K562 (cell line): Measurements from ENCODE around the gene C6orf47. TPM values are rescaled to one million over a fixed set of nuclear protein-coding genes. Genes with fewer than 3 reads are reported as not detected.

Experiments used
- ATAC-seq: fragments of 200-7000 bp; cut with Tn5 transposase; 3 replicates; pipeline ENCODE4 v1.9.1; 2020; ENCODE audit warnings: moderate library complexity
- BruUV-seq: library from RNA; stranded (reverse); fragments of 400-500 nt; replicated peaks from 2 replicates; lab custom pipeline; 2021; lab: Mats Ljungman, UMichigan
- CTCF ChIA-PET: fragments of 300-600 bp; formaldehyde crosslinking; extraction: SDS; loops from one replicate; lab custom pipeline; 2021; ENCODE audit warnings: low intra/inter-chr PET ratio; lab: Yijun Ruan, JAX
- POLR2A ChIA-PET: fragments of 300-600, 350-650 bp; sonication (Branson Sonifier 250); formaldehyde crosslinking; extraction: SDS; loops from one replicate; lab custom pipeline; 2021; ENCODE audit warnings: antibody characterized with exemption, inconsistent platforms; lab: Yijun Ruan, JAX
- DNase-seq, 4 experiments: peaks; one replicate each; pipeline versions ENCODE4 v3.0.0 to v3.0.0-alpha.2; 2011 to 2018; ENCODE audit warnings: low spot score in 3 of 4, mixed read lengths in 3 of 4; ENCODE audit errors: extremely low read depth in 1 of 4
- FAIRE-seq: peaks from 2 replicates; lab custom pipeline; 2011; peaks lifted over from hg19 to GRCh38; lab: Jason Lieb, UNC
- H2AFZ ChIP-seq: 2 replicates; pipeline ENCODE4 v1.6.0; 2011; ENCODE audit warnings: low read depth, low read length, control low read depth, inconsistent platforms
- H3K27ac ChIP-seq: fragments of 200-600 bp; 3 replicates; pipeline ENCODE4 v1.8.0; 2011; ENCODE audit warnings: low read depth, mild to moderate bottlenecking, control low read depth, inconsistent platforms, low read length, moderate library complexity, mixed read lengths; ENCODE audit errors: extremely low read depth
- H3K27me3 ChIP-seq, 2 experiments: fragments of 300-600 bp in 1 of 2; 2 replicates in 1 of 2; 3 replicates in 1 of 2; pipeline versions ENCODE4 v1.6.0 to v1.8.0; 2011; ENCODE audit warnings: inconsistent platforms in 2 of 2, low read length in 2 of 2, mild to moderate bottlenecking in 1 of 2, mixed read lengths in 1 of 2, moderate library complexity in 1 of 2; ENCODE audit not compliant: control insufficient read depth in 2 of 2, insufficient read depth in 2 of 2
- H3K36me3 ChIP-seq: fragments of 300-600 bp; 3 replicates; pipeline ENCODE4 v1.8.0; 2011; ENCODE audit warnings: mild to moderate bottlenecking, low read length, inconsistent platforms; ENCODE audit not compliant: control insufficient read depth, insufficient read depth
- H3K4me1 ChIP-seq, 2 experiments: fragments of 200-600 bp in 1 of 2; replicated peaks in 1 of 2; 2 replicates in 1 of 2; 3 replicates in 1 of 2; pipeline versions ENCODE4 v1.5.1 to v1.8.0; 2011; ENCODE audit warnings: inconsistent platforms in 2 of 2, low read length in 2 of 2, mild to moderate bottlenecking in 1 of 2, mixed read lengths in 1 of 2, moderate library complexity in 1 of 2; ENCODE audit not compliant: control insufficient read depth in 2 of 2, insufficient read depth in 2 of 2
- H3K4me2 ChIP-seq: 2 replicates; pipeline ENCODE4 v1.6.1; 2011; ENCODE audit warnings: low read length, control low read depth, inconsistent platforms, mixed read lengths; ENCODE audit not compliant: insufficient read depth
- H3K4me3 ChIP-seq: fragments of 200-600 bp; sonication (generic), shearing (Covaris generic); 2 replicates; pipeline ENCODE4 v1.5.1; 2016; ENCODE audit warnings: control low read depth, inconsistent platforms
- H3K79me2 ChIP-seq: fragments of 200-600 bp; 3 replicates; pipeline ENCODE4 v1.8.0; 2011; ENCODE audit warnings: low read length, inconsistent platforms; ENCODE audit not compliant: control insufficient read depth, insufficient read depth
- H3K9ac ChIP-seq, 2 experiments: 2 replicates each; pipeline versions ENCODE4 v1.6.0 to v1.6.1; 2011; ENCODE audit warnings: low read depth in 2 of 2, low read length in 2 of 2, control low read depth in 1 of 2, inconsistent platforms in 1 of 2, mild to moderate bottlenecking in 1 of 2, mixed read lengths in 1 of 2; ENCODE audit not compliant: insufficient read depth in 1 of 2
- H3K9me1 ChIP-seq: one replicate; pipeline ENCODE4 v1.6.0; 2011; ENCODE audit warnings: inconsistent platforms, mild to moderate bottlenecking, low read length, moderate library complexity; ENCODE audit not compliant: control insufficient read depth, insufficient read depth
- H3K9me3 ChIP-seq: replicated peaks from 2 replicates; pipeline ENCODE4 v1.5.1; 2011; ENCODE audit warnings: low read depth, low read length, inconsistent platforms; ENCODE audit not compliant: control insufficient read depth, insufficient read depth
- H4K20me1 ChIP-seq: replicated peaks from 2 replicates; pipeline ENCODE4 v1.6.1; 2011; ENCODE audit warnings: low read length, inconsistent platforms, mixed read lengths; ENCODE audit not compliant: control insufficient read depth, insufficient read depth
- ARID1B ChIP-seq: fragments of 450-650 bp; IDR thresholded peaks from 2 replicates; pipeline ENCODE4 v1.6.1; 2016; ENCODE audit warnings: antibody characterized with exemption, mild to moderate bottlenecking, inconsistent platforms
- CHD4 ChIP-seq: fragments of 200-600 bp; sonication (generic); IDR thresholded peaks from 3 replicates; pipeline ENCODE4 v1.6.1; 2012; ENCODE audit warnings: low read depth, mild to moderate bottlenecking, mixed read lengths, low read length, inconsistent platforms; ENCODE audit not compliant: insufficient read depth, insufficient replicate concordance, poor library complexity, severe bottlenecking
- CREB5 ChIP-seq: fragments of 250-450 bp; sonication (Bioruptor Pico); IDR thresholded peaks from 2 replicates; pipeline ENCODE4 v1.5.0; 2020; ENCODE audit warnings: mild to moderate bottlenecking
- CREBBP ChIP-seq: IDR thresholded peaks from one replicate; pipeline ENCODE4 v1.6.1; 2012; ENCODE audit warnings: low read depth, mild to moderate bottlenecking, control low read depth, inconsistent platforms, low read length
- ERF ChIP-seq: fragments of 450-650 bp; formaldehyde crosslinking; IDR thresholded peaks from 2 replicates; pipeline ENCODE4 v1.4.0; 2020; ENCODE audit warnings: mild to moderate bottlenecking, mixed read lengths
- FOXK1 ChIP-seq: sonication (generic); formaldehyde crosslinking; IDR thresholded peaks from 2 replicates; pipeline ENCODE4 v1.8.0; 2022; ENCODE audit warnings: missing genetic modification reagents, mild to moderate bottlenecking, borderline replicate concordance
- HMG20A ChIP-seq: fragments of 450-650 bp; formaldehyde crosslinking; conservative IDR thresholded peaks from 2 replicates; pipeline ENCODE4 v1.4.0; 2020; ENCODE audit warnings: mild to moderate bottlenecking, mixed read lengths
- HOMEZ ChIP-seq: fragments of 250-450 bp; sonication (Bioruptor Pico); IDR thresholded peaks from 2 replicates; pipeline ENCODE4 v1.4.0; 2020; ENCODE audit warnings: mild to moderate bottlenecking, moderate library complexity
- NCOA4 ChIP-seq: fragments of 450-650 bp; IDR thresholded peaks from 2 replicates; pipeline ENCODE4 v1.6.1; 2018; ENCODE audit warnings: mild to moderate bottlenecking; ENCODE audit not compliant: partially characterized antibody
- NR2C1 ChIP-seq, 2 experiments: fragments of 450-650 bp; IDR thresholded peaks; 2 replicates each; pipeline ENCODE4 v1.6.1; 2017; ENCODE audit warnings: mild to moderate bottlenecking in 2 of 2, antibody characterized with exemption in 1 of 2, inconsistent platforms in 1 of 2, missing compliant biosample characterization in 1 of 2, missing genetic modification characterization in 1 of 2
- PATZ1 ChIP-seq: fragments of 250-450 bp; sonication (Bioruptor Pico); IDR thresholded peaks from 2 replicates; pipeline ENCODE4 v1.5.0; 2020; ENCODE audit warnings: mild to moderate bottlenecking, borderline replicate concordance
- PRMT5 ChIP-seq: sonication (generic); formaldehyde crosslinking; IDR thresholded peaks from 2 replicates; pipeline ENCODE4 v1.5.0; 2020; ENCODE audit warnings: missing genetic modification reagents
- RBFOX2 ChIP-seq: fragments of 200-400 bp; formaldehyde crosslinking; IDR thresholded peaks from 2 replicates; pipeline ENCODE4 v1.6.1; 2017; ENCODE audit warnings: low read depth, mild to moderate bottlenecking, low read length, moderate library complexity
- ZC3H4 ChIP-seq: sonication (generic); formaldehyde crosslinking; IDR thresholded peaks from 2 replicates; pipeline ENCODE4 v1.9.0; 2021; ENCODE audit warnings: missing genetic modification reagents, borderline replicate concordance
- ZNF274 ChIP-seq: IDR thresholded peaks from 2 replicates; pipeline ENCODE4 v1.6.1; 2011; ENCODE audit warnings: low read depth, mild to moderate bottlenecking, low read length, moderate library complexity, borderline replicate concordance
- WGBS: fragments of 100-300 bp; shearing (Covaris generic); methylation state at CpG from one replicate; pipeline ENCODE4 v1.1.6; 2016; ENCODE audit warnings: low coverage, mixed read lengths; ENCODE audit not compliant: insufficient coverage; ENCODE audit errors: missing lambda C conversion rate; 5-methylcytosine and 5-hydroxymethylcytosine counted together
- in situ Hi-C: fragments of 300-500 bp; cut with MboI; formaldehyde crosslinking; loops from 4 replicates; pipeline ENCODE4 v1.15.0; 2018; ENCODE audit warnings: inconsistent platforms, mixed read lengths
- intact Hi-C: fragments of 100-400 bp; cut with micrococcal nuclease; formaldehyde crosslinking; loops from 2 replicates; pipeline ENCODE4 v1.14.2; 2022
- polyA plus RNA-seq, 8 experiments: library from polyadenylated mRNA; depleted of rRNA in 4 of 8; stranded (reverse) in 5 of 8; unstranded in 3 of 8; fragments of >200 nt; fragmentation: Nextera tagmentation in 2 of 8; fragmentation: Illumina TruSeq in 1 of 8; extraction: Ambion mirVana in 2 of 8; extraction: Trizol in 1 of 8; gene quantifications; 2 replicates each; pipeline versions ENCODE4 v1.2.1 to v1.2.3, GENCODE V29; 2011 to 2014; ENCODE audit warnings: inconsistent platforms in 1 of 8, missing spikeins in 1 of 8
- total RNA-seq, 7 experiments: library from RNA; depleted of rRNA in 6 of 7; stranded (reverse); fragments of >200 nt in 6 of 7; fragmentation: Illumina TruSeq in 2 of 7; extraction: Trizol in 2 of 7; gene quantifications; 2 replicates each; pipeline versions ENCODE4 v1.2.1 to v1.2.3, GENCODE V29; 2011 to 2021; ENCODE audit warnings: low replicate concordance in 1 of 7

Gene C6orf47
- total and polyA plus RNA-seq, 9 of the 15 experiments (the other 6 are each of a cell fraction or from before 2014, with no cell fraction given), result 0.14 to 43.8 (median 27.0) TPM

GRCh38 chr6:31687860-31688693 lies 27.5 kb upstream of the C6orf47 start:
- intact Hi-C loops, result no loop called here
- Histone ChIP-seq H4K20me1 (no peaks in the 10 kb centered on the region), H3K27ac (no peak overlapping the region; the same call in 2 of the 3 replicates), H3K4me3 (no peak overlapping the region), H3K79me2 (no peaks in the 10 kb centered on the region; the same call in 2 of the 3 replicates), H3K4me1 (peaks cover 63 to 69% of the 10 kb centered on the region in 2 experiments), H2AFZ (no peak overlapping the region), H3K9ac (peak overlapping the region in 1 of 2 experiments; percentile 78; a peak in 2 of 4 replicates), H3K9me3 (no peaks in the 10 kb centered on the region), H3K9me1 (no peaks in the 10 kb centered on the region), H3K4me2 (no peak overlapping the region), H3K36me3 (peaks cover 77% of the 10 kb centered on the region), H3K27me3 (no peaks in the 10 kb centered on the region)
- peak in 1 of 4 experiments; percentile 61 for DNase-seq
- WGBS, result 80% methylated on average over 14 of the region's 14 CpGs
- no TSS peak for BruUV-seq
- in situ Hi-C loops, result loop anchor here (5.0 kb wide), 1 partner anchor 79 kb away; no protein-coding TSS in a partner anchor
- FAIRE-seq, result no peak
- ChIA-PET POLR2A (interaction anchor here (0.5 to 7.1 kb wide), 13 partner anchors 8 to 139 kb away, joined by 3 to 158 read pairs (median 6); partner anchors contain the start of genes ABHD16A, CSNK2B, DDAH2 and GPANK1), CTCF (no interaction called here)
- no peak for ATAC-seq
- TF ChIP-seq CREB5 (CRISPR knock-in tag) (no peak), RBFOX2 (0 out of 2 replicates have a peak, but pooled peaks have one; percentile 36), NR2C1 (IDR thresholded peaks at IDR 0.05) (no peak), NR2C1 (tag; IDR thresholded peaks at IDR 0.05) (no peak), HOMEZ (CRISPR knock-in tag) (no peak), ARID1B (no peak), CHD4 (no peak), PRMT5 (CRISPR knock-in tag) (peak; percentile 29; the same call in 1 of the 2 replicates), CREBBP (no peak), NCOA4 (no peak), ERF (CRISPR knock-in tag) (0 out of 2 replicates have a peak, but pooled peaks have one; percentile 9), FOXK1 (CRISPR knock-in tag) (peak; percentile 40; the same call in 1 of the 2 replicates), ZC3H4 (CRISPR knock-in tag) (peak; percentile 28; the same call in 1 of the 2 replicates), ZNF274 (no peak), HMG20A (CRISPR knock-in tag) (no peak), PATZ1 (CRISPR knock-in tag) (no peak)
